Measurements from ENCODE around the gene SMYD3.

- TF ChIP-seq CTCF (conservative IDR thresholded peaks at IDR 0.05 in 1 of 2, IDR thresholded peaks at IDR 0.05 in 1 of 2; ENCODE audit: low read depth in 1 of 2, low read length in 2 of 2) (no peak), EZH2 (IDR thresholded peaks at IDR 0.05; ENCODE audit: low read length, missing control alignments) (no peak)
Observed at GRCh38 chr1:246351721-246352120, 155.4 kb downstream of the SMYD3 start.
